ENCODE results near the gene MYO16. TPM values are rescaled to one million over a fixed set of nuclear protein-coding genes. Genes with fewer than 3 reads are reported as not detected.

The MYO16 gene
- total and polyA plus RNA-seq, 2 of the 4 experiments (the other 2 are of a cell fraction): under 0.01 to 0.03 TPM

DNA sequence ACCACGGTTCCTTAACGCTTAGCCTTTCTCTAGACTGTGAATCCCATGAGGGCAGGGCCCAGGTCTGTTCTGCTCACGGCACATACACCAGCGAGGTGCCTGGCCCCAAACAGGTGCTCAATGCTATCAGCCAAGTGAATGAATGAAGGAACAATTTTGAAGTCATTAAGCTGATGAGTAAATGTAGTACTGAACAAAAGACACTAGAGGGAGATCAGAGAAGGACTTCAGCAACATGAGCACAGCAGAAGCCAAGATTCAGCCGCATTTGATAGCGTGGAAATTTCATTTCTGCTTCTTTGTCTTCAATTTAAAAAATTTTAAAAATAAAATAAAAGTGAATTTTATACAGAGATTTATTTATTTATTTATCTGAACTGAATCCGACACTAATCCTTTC is 20.1 kb upstream of the MYO16 start:
- Histone ChIP-seq H3K18ac (ENCODE audit: low read depth, low read length) (no peak overlapping the region), H3K79me1 (ENCODE audit: low read depth in 1 of 2, low read length in 2 of 2) (no peaks in the 10 kb centered on the region), H3K14ac (replicated peaks; ENCODE audit: low read depth, low read length) (no peak overlapping the region), H3K9me3 (ENCODE audit: control insufficient read depth, insufficient read depth, low read length) (0 out of 2 replicates have a peak, but pooled peaks cover 2% of the 10 kb centered on the region), H4K8ac (ENCODE audit: low read depth in 2 of 2, low read length in 2 of 2) (no peak overlapping the region), H2BK120ac (ENCODE audit: low read depth, low read length) (no peak overlapping the region), H3K4me2 (ENCODE audit: low read depth, low read length) (no peak overlapping the region), H2AK9ac (replicated peaks; ENCODE audit: low read depth, low read length, poor library complexity) (no peak overlapping the region), H3K4ac (ENCODE audit: low read depth, low read length) (no peak overlapping the region), H2BK15ac (ENCODE audit: low read depth, low read length) (no peak overlapping the region), H3K9ac (ENCODE audit: low read depth, low read length) (no peak overlapping the region), H3K56ac (ENCODE audit: extremely low read depth, insufficient read depth, low read length) (no peak overlapping the region), H3K4me1 (ENCODE audit: control insufficient read depth, insufficient read depth, low read length) (no peaks in the 10 kb centered on the region), H2BK20ac (ENCODE audit: low read depth, low read length) (no peak overlapping the region), H3K36me3 (ENCODE audit: control insufficient read depth, insufficient read depth, low read length) (no peaks in the 10 kb centered on the region), H2AK5ac (ENCODE audit: low read depth, low read length) (no peak overlapping the region), H3K27me3 (ENCODE audit: control insufficient read depth, insufficient read depth, low read length) (no peaks in the 10 kb centered on the region), H4K20me1 (ENCODE audit: insufficient read depth, low read length) (no peaks in the 10 kb centered on the region), H3K27ac (ENCODE audit: insufficient read depth, low read length) (no peak overlapping the region), H3K9me1 (ENCODE audit: insufficient read depth, low read length) (no peaks in the 10 kb centered on the region), H3K4me3 (ENCODE audit: insufficient read depth, low read depth, low read length) (no peak overlapping the region), H4K91ac (ENCODE audit: insufficient read depth, low read depth, low read length) (no peak overlapping the region), H4K5ac (ENCODE audit: low read depth, low read length) (no peak overlapping the region), H2BK5ac (ENCODE audit: low read depth, low read length, poor library complexity, severe bottlenecking) (no peak overlapping the region), H3K23ac (ENCODE audit: low read depth, low read length) (no peak overlapping the region), H2AFZ (replicated peaks; ENCODE audit: low read length, poor library complexity) (no peak overlapping the region)
- POLR2A ChIA-PET (ENCODE audit: unreplicated experiment): no interaction called here
- TF ChIP-seq SMC3 (IDR thresholded peaks at IDR 0.05; ENCODE audit: low read depth, low read length) (peak; percentile 72), RAD21 (IDR thresholded peaks at IDR 0.05; ENCODE audit: low read length) (peak; percentile 61), RFX5 (IDR thresholded peaks at IDR 0.05; ENCODE audit: low read depth, low read length) (no peak), CTCF (conservative IDR thresholded peaks at IDR 0.05; ENCODE audit: low read depth, low read length) (peak; percentile 59)
- CTCF ChIA-PET: interaction anchor here (0.6 to 2.0 kb wide), 3 partner anchors 29 to 293 kb away, joined by 3 to 12 read pairs (median 4); no protein-coding TSS in a partner anchor
- in situ Hi-C loops (cut with MboI; ENCODE audit: low sequenced_read_pairs): loop anchor here (5.0 kb wide), 1 partner anchor 278 kb away; no protein-coding TSS in a partner anchor
- peak; percentile 75 for ATAC-seq (ENCODE audit: low read depth)
- dilution Hi-C loops (cut with HindIII; ENCODE audit: low sequenced_read_pairs, unreplicated experiment): no loop called here
- BruUV-seq (replicated peaks): no TSS peak
- peak; percentile 49 for DNase-seq
- intact Hi-C loops (cut with micrococcal nuclease): loop anchor here (1.0 to 5.0 kb wide), 2 partner anchors 287 to 288 kb away; no protein-coding TSS in a partner anchor
- 73% methylated on average over 2 of the region's 7 CpGs; no CpG with 5 or more reads in 1 of the 2 experiments for WGBS, 2 experiments (ENCODE audit: extremely low coverage in 2 of 2, insufficient read length in 1 of 2)
